AG09309 (cell line): ENCODE measurements around the gene VWA3B.

ENCODE experiments used
- DNase-seq: peaks from one replicate; pipeline ENCODE4 v3.0.0-alpha.2; 2010; ENCODE audit warnings: low read depth
- H3K4me3 ChIP-seq: 2 replicates; pipeline ENCODE4 v1.5.1; 2011; ENCODE audit warnings: mild to moderate bottlenecking, low read depth, low read length, moderate library complexity; ENCODE audit not compliant: control insufficient read depth
- CTCF ChIP-seq: IDR thresholded peaks from 2 replicates; pipeline ENCODE4 v1.5.1; 2011; ENCODE audit warnings: mild to moderate bottlenecking, low read depth, low read length, inconsistent platforms; ENCODE audit not compliant: insufficient read depth, control insufficient read depth; ENCODE audit errors: missing control alignments

VWA3B gene

GRCh38 chr2:98065808-98066207 lies 21.2 kb upstream of the VWA3B start:
- H3K4me3 ChIP-seq, result no peak overlapping the region
- no peak for TF ChIP-seq CTCF
- no peak for DNase-seq

- TF ChIP-seq CTCF, result no peak
- no peak overlapping the region for H3K4me3 ChIP-seq
- no peak for DNase-seq
Observed at GRCh38 chr2:98067160-98067559, 19.8 kb upstream of the VWA3B start.

GRCh38 chr2:98070081-98070480 lies 16.9 kb upstream of the VWA3B start:
- no peak overlapping the region for H3K4me3 ChIP-seq
- no peak for DNase-seq
- TF ChIP-seq CTCF, result no peak

- TF ChIP-seq CTCF, result no peak
- no peak overlapping the region for H3K4me3 ChIP-seq
- no peak for DNase-seq
Observed at GRCh38 chr2:98072442-98072841, 14.5 kb upstream of the VWA3B start.

- no peak overlapping the region for H3K4me3 ChIP-seq
- DNase-seq, result no peak
- no peak for TF ChIP-seq CTCF
Observed at GRCh38 chr2:98078701-98079100, 8.3 kb upstream of the VWA3B start.

- no peak for DNase-seq
Observed at GRCh38 chr2:98084151-98084868, 2.7 kb upstream of the VWA3B start.

More at GRCh38 chr2:98084151-98084868, 2.7 kb upstream of the VWA3B start:
- TF ChIP-seq CTCF, result no peak
- H3K4me3 ChIP-seq, result no peak overlapping the region
